ENCODE data around the gene SPRED3. TPM values are rescaled to one million over a fixed set of nuclear protein-coding genes. Genes with fewer than 3 reads are reported as not detected.
"Not testable (repeated sequence)": the region's sequence is repeated elsewhere in the genome, so short reads cannot be mapped to it uniquely, and the experiment has no call there.

SPRED3 gene
- total and polyA plus RNA-seq, 2 donors (not counting 1 experiment from before 2014, with no cell fraction given) = 1.5 to 2.0 TPM

DNA sequence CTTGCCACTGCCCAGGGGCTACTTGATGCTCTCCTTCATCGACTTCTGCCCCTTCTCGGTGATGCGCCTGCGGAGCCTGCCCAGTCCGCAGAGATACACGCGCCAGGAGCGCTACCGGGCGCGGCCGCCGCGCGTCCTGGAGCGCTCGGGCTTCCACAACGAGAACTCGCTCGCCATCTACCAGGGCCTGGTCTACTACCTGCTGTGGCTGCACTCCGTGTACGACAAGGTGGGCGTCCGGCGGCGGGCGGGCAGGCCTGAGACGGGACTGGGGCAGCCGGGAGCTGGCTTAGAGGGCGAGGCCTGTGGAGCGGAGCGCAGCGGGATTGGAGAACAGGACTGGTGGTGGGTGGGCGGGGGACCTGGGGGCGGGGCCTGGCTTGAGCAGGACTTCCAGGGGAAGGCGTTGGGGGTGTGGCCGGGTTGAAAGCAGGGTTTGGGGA is 26.8 kb upstream of the SPRED3 start:
- Histone ChIP-seq H3K36me3 (ENCODE audit: control insufficient read depth, insufficient read depth, low read length) (no peaks in the 10 kb centered on the region), H3K27me3 (ENCODE audit: control insufficient read depth, insufficient read depth, low read length) (peaks cover 18% of the 10 kb centered on the region), H4K20me1 (ENCODE audit: control insufficient read depth, extremely low read depth, insufficient read depth, low read length) (no peaks in the 10 kb centered on the region), H3K4me1 (ENCODE audit: control insufficient read depth, extremely low read depth, insufficient read depth, low read length) (no peaks in the 10 kb centered on the region), H3K4me3 (replicated peaks in 1 of 4; ENCODE audit: control extremely low read depth in 1 of 4, insufficient read depth in 1 of 4, low read depth in 3 of 4, low read length in 4 of 4) (peak overlapping the region; percentile 31 to 66 (median 63)), H3K27ac (ENCODE audit: insufficient read depth, low read length) (no peak overlapping the region), H3K4me2 (ENCODE audit: extremely low read depth, insufficient read depth, low read length) (peak overlapping the region; percentile 68), H3K9me3 (ENCODE audit: control insufficient read depth, insufficient read depth, low read depth, low read length) (no peaks in the 10 kb centered on the region), H3K9ac (ENCODE audit: insufficient read depth, low read length) (no peak overlapping the region), H3K79me2 (ENCODE audit: control insufficient read depth, insufficient read depth, low read length) (no peaks in the 10 kb centered on the region), H2AFZ (ENCODE audit: low read length) (peak overlapping the region; percentile 51)
- TF ChIP-seq, protein P1, sequence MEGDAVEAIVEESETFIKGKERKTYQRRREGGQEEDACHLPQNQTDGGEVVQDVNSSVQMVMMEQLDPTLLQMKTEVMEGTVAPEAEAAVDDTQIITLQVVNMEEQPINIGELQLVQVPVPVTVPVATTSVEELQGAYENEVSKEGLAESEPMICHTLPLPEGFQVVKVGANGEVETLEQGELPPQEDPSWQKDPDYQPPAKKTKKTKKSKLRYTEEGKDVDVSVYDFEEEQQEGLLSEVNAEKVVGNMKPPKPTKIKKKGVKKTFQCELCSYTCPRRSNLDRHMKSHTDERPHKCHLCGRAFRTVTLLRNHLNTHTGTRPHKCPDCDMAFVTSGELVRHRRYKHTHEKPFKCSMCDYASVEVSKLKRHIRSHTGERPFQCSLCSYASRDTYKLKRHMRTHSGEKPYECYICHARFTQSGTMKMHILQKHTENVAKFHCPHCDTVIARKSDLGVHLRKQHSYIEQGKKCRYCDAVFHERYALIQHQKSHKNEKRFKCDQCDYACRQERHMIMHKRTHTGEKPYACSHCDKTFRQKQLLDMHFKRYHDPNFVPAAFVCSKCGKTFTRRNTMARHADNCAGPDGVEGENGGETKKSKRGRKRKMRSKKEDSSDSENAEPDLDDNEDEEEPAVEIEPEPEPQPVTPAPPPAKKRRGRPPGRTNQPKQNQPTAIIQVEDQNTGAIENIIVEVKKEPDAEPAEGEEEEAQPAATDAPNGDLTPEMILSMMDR (conservative IDR thresholded peaks at IDR 0.05 in 1 of 2, IDR thresholded peaks at IDR 0.05 in 1 of 2; ENCODE audit: low read depth in 1 of 2, low read length in 2 of 2) = no peak
- TF ChIP-seq EZH2 (IDR thresholded peaks at IDR 0.05; ENCODE audit: low read length, missing control alignments) = no peak
- peak; percentile 61 to 71 for DNase-seq (ENCODE audit: low read depth in 2 of 2)

DNA sequence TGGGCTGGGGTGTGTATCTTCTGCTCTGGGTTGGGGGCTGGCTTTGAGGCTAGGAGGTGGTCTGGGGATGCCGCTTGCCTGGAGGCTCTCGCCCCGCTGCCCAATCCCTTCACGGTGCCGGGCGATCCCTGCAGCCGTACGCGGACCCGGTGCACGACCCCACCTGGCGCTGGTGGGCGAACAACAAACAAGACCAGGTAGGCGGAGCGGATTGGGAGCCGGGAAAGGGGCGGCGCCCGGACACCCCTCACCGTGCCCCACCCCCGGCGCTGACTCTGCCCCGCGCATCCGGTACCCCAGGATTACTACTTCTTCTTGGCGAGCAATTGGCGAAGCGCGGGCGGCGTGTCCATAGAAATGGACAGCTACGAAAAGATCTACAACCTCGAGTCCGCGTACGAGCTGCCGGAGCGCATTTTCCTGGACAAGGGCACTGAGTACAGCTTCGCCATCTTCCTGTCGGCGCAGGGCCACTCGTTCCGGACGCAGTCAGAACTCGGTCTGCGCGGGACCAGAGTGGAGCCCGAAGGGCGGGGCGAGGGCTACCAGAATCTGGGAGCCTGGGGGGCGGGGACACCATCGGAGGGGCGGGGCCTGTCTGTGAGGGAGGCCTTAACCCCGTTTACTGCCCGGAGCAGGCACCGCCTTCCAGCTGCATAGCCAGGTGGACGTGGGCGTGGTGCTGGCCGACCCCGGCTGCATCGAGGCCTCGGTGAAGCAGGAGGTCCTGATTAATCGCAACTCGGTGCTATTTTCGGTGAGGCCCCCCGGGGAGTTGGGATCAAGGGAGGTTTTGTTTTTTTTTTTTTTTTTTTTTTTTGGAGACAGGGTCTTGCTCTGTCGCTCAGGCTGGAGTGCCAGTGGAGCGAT is 26.2 kb upstream of the SPRED3 start:
- Histone ChIP-seq H4K20me1 (ENCODE audit: control insufficient read depth, extremely low read depth, insufficient read depth, low read length) (no peaks in the 10 kb centered on the region), H3K27ac (ENCODE audit: insufficient read depth, low read length) (no peak overlapping the region), H3K4me2 (ENCODE audit: extremely low read depth, insufficient read depth, low read length) (peak overlapping the region; percentile 61), H2AFZ (ENCODE audit: low read length) (peak overlapping the region; percentile 82), H3K79me2 (ENCODE audit: control insufficient read depth, insufficient read depth, low read length) (no peaks in the 10 kb centered on the region), H3K27me3 (ENCODE audit: control insufficient read depth, insufficient read depth, low read length) (peaks cover 21% of the 10 kb centered on the region), H3K36me3 (ENCODE audit: control insufficient read depth, insufficient read depth, low read length) (no peaks in the 10 kb centered on the region), H3K9me3 (ENCODE audit: control insufficient read depth, insufficient read depth, low read depth, low read length) (no peaks in the 10 kb centered on the region), H3K4me1 (ENCODE audit: control insufficient read depth, extremely low read depth, insufficient read depth, low read length) (no peaks in the 10 kb centered on the region), H3K9ac (ENCODE audit: insufficient read depth, low read length) (no peak overlapping the region), H3K4me3 (replicated peaks in 1 of 4; ENCODE audit: control extremely low read depth in 1 of 4, insufficient read depth in 1 of 4, low read depth in 3 of 4, low read length in 4 of 4) (peak overlapping the region; percentile 31 to 66 (median 63))
- no peak for TF ChIP-seq EZH2 (IDR thresholded peaks at IDR 0.05; ENCODE audit: low read length, missing control alignments)
- TF ChIP-seq, protein P1 (conservative IDR thresholded peaks at IDR 0.05 in 1 of 2, IDR thresholded peaks at IDR 0.05 in 1 of 2; ENCODE audit: low read depth in 1 of 2, low read length in 2 of 2) = no peak
- DNase-seq (ENCODE audit: low read depth in 2 of 2) = peak; percentile 30 to 54

DNA sequence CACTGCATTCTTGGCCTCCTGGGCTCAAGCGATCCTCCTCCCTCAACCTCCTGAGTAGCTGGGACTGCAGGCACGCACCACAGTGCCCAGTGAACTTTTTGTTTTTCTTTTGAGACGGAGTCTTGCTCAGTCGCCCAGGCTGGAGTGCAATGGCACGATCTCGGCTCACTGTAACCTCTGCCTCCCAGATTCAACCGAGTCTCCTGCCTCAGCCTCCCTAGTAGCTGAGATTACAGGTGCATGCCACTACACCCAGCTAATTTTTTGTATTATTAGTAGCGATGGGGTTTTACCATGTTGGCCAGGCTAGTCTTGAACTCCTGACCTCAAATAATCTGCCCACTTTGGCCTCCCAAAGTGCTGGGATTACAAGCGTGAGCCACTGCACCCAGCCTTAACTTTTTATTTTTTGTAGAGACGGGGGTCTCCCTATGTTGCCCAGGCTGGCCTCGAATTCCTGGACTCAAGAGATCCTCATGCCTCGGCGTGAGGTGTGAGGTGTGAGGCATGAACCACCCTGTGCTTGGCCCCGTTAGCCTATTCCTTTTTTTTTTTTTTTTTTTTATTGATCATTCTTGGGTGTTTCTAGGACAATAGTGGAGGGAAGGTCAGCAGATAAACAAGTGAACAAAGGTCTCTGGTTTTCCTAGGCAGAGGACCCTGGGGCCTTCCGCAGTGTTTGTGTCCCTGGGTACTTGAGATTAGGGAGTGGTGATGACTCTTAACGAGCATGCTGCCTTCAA is 25.4 kb upstream of the SPRED3 start:
- not testable (repeated sequence) for H3K9me3 ChIP-seq (ENCODE audit: control insufficient read depth, insufficient read depth, low read depth, low read length); H3K27ac ChIP-seq (ENCODE audit: insufficient read depth, low read length); H4K20me1 ChIP-seq (ENCODE audit: control insufficient read depth, extremely low read depth, insufficient read depth, low read length); H3K4me1 ChIP-seq (ENCODE audit: control insufficient read depth, extremely low read depth, insufficient read depth, low read length); DNase-seq (ENCODE audit: low read depth in 2 of 2); H3K4me2 ChIP-seq (ENCODE audit: extremely low read depth, insufficient read depth, low read length); H3K79me2 ChIP-seq (ENCODE audit: control insufficient read depth, insufficient read depth, low read length); H3K9ac ChIP-seq (ENCODE audit: insufficient read depth, low read length); H3K36me3 ChIP-seq (ENCODE audit: control insufficient read depth, insufficient read depth, low read length); H2AFZ ChIP-seq (ENCODE audit: low read length)
- peaks cover 22% of the 10 kb centered on the region for H3K27me3 ChIP-seq (ENCODE audit: control insufficient read depth, insufficient read depth, low read length)
- H3K4me3 ChIP-seq (replicated peaks in 1 of 4; ENCODE audit: control extremely low read depth in 1 of 4, insufficient read depth in 1 of 4, low read depth in 3 of 4, low read length in 4 of 4) = peak overlapping the region in 1 of 4 experiments; percentile 66

Measured in fibroblast of lung (primary cell).